Esophagus (tissue), 2 donors: ENCODE measurements around the gene SLC25A11. TPM values are rescaled to one million over a fixed set of nuclear protein-coding genes. Genes with fewer than 3 reads are reported as not detected.

Source experiments
- H3K27ac ChIP-seq, 2 donors: one replicate each; pipeline ENCODE4 v1.5.1; 2013; ENCODE audit warnings: low read depth in 2 of 2, mild to moderate bottlenecking in 2 of 2, inconsistent platforms in 1 of 2, low read length in 1 of 2, moderate library complexity in 1 of 2
- H3K27me3 ChIP-seq, 2 donors: one replicate each; pipeline ENCODE4 v1.6.1; 2013; ENCODE audit warnings: low read length in 2 of 2, control low read depth in 1 of 2, mild to moderate bottlenecking in 1 of 2; ENCODE audit not compliant: insufficient read depth in 2 of 2, control insufficient read depth in 1 of 2
- H3K36me3 ChIP-seq, 2 donors: one replicate each; pipeline ENCODE4 v1.6.1; 2013; ENCODE audit warnings: low read length in 1 of 2; ENCODE audit not compliant: control insufficient read depth in 2 of 2, insufficient read depth in 2 of 2
- H3K4me1 ChIP-seq, 2 donors: one replicate each; pipeline ENCODE4 v1.6.1; 2013; ENCODE audit warnings: low read length in 1 of 2; ENCODE audit not compliant: control insufficient read depth in 2 of 2, insufficient read depth in 2 of 2
- H3K4me3 ChIP-seq, 2 donors: one replicate each; pipeline ENCODE4 v1.5.1; 2013; ENCODE audit warnings: low read length in 2 of 2, mild to moderate bottlenecking in 2 of 2, low read depth in 1 of 2, moderate library complexity in 1 of 2
- H3K9me3 ChIP-seq, 2 donors: one replicate each; pipeline ENCODE4 v1.6.1; 2013; ENCODE audit warnings: mild to moderate bottlenecking in 2 of 2, low read depth in 1 of 2, low read length in 1 of 2, moderate library complexity in 1 of 2; ENCODE audit not compliant: control insufficient read depth in 2 of 2, insufficient read depth in 1 of 2
- WGBS, 2 donors: extraction: QIAGEN DNeasy Blood & Tissue Kit; methylation state at CpG; one replicate each; pipeline ENCODE4 v1.1.7; 2013; 5-methylcytosine and 5-hydroxymethylcytosine counted together
- polyA plus RNA-seq, 2 donors: library from polyadenylated mRNA; stranded (reverse); fragments of 200-250 nt; gene quantifications; one replicate each; pipeline ENCODE4 v1.2.3, GENCODE V29; 2013
- donor health status: healthy with polysubstance abuse.
- donor health status: Bipolar disorder and iron deficiency.

The SLC25A11 gene
- polyA plus RNA-seq, 2 donors: 18.3 to 43.4 TPM

- Histone ChIP-seq H3K4me1 (peaks cover 6 to 7% of the 10 kb centered on the region in 2 donors), H3K4me3 (peak overlapping the region; percentile 76 to 83), H3K36me3 (peaks cover 5 to 34% of the 10 kb centered on the region in 2 donors), H3K27ac (peak overlapping the region; percentile 90 to 99), H3K27me3 (no peaks in the 10 kb centered on the region), H3K9me3 (no peaks in the 10 kb centered on the region)
- WGBS, 2 donors: 0% methylated on average over 16 of the region's 16 CpGs
Observed at GRCh38 chr17:4939546-4939795, 375 bp downstream of the SLC25A11 start.

- Histone ChIP-seq H3K27me3 (no peaks in the 10 kb centered on the region), H3K9me3 (no peaks in the 10 kb centered on the region), H3K4me3 (peak overlapping the region; percentile 76 to 83), H3K27ac (peak overlapping the region; percentile 90 to 99), H3K4me1 (peaks cover 6% of the 10 kb centered on the region in 2 donors), H3K36me3 (peaks cover 5 to 33% of the 10 kb centered on the region in 2 donors)
- WGBS, 2 donors: 44 to 48% methylated on average over 19 of the region's 19 CpGs
Observed at GRCh38 chr17:4938688-4939545, 929 bp downstream of the SLC25A11 start.

GRCh38 chr17:4938069-4938491 is 1.8 kb downstream of the SLC25A11 start:
- Histone ChIP-seq H3K27me3 (no peaks in the 10 kb centered on the region), H3K4me3 (no peak overlapping the region), H3K27ac (no peak overlapping the region), H3K9me3 (no peaks in the 10 kb centered on the region), H3K4me1 (peaks cover 6% of the 10 kb centered on the region in 2 donors), H3K36me3 (peaks cover 5 to 28% of the 10 kb centered on the region in 2 donors)
- 85 to 95% methylated on average over 11 of the region's 11 CpGs for WGBS, 2 donors

GRCh38 chr17:4937553-4937952 is 2.3 kb downstream of the SLC25A11 start:
- WGBS, 2 donors: 95 to 96% methylated on average over 16 of the region's 16 CpGs
- H3K36me3 ChIP-seq: peaks cover 4 to 23% of the 10 kb centered on the region in 2 donors
- H3K9me3 ChIP-seq: no peaks in the 10 kb centered on the region
- H3K4me3 ChIP-seq: no peak overlapping the region
- H3K4me1 ChIP-seq: peaks cover 6% of the 10 kb centered on the region in 2 donors
- H3K27me3 ChIP-seq: no peaks in the 10 kb centered on the region
- no peak overlapping the region for H3K27ac ChIP-seq

DNA sequence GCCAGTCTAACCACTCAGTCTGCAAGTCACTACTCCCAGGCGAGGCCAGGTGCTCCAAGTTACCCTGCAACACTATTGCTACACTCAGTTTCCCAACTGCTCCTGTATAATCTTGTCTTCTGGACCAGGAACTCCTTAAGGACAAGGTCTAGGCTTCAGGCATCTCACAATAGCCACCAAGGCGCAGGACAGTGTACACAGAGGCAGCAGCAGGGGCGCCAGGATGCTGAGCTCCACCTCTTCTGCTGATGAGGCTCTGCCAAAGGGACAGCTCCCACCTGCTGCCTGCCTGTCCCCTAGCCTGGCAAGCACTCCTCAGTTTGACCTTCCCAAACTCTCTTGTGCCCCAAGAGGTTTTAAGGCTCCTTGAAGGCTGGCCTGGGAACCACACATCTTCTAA is 3.4 kb downstream of the SLC25A11 start:
- WGBS, 2 donors: 86 to 89% methylated on average over 3 of the region's 3 CpGs
- H3K9me3 ChIP-seq: no peaks in the 10 kb centered on the region

GRCh38 chr17:4935650-4936049 is 4.2 kb downstream of the SLC25A11 start:
- H3K9me3 ChIP-seq: no peaks in the 10 kb centered on the region
- no peak overlapping the region for H3K4me3 ChIP-seq
- H3K27me3 ChIP-seq: no peaks in the 10 kb centered on the region
- peaks cover 6% of the 10 kb centered on the region in 2 donors for H3K4me1 ChIP-seq
- H3K36me3 ChIP-seq: peaks cover 0 to 21% of the 10 kb centered on the region in 2 donors
- no peak overlapping the region for H3K27ac ChIP-seq

More for the DNA sequence above, 3.4 kb downstream of the SLC25A11 start:
- Histone ChIP-seq H3K4me3 (no peak overlapping the region), H3K27me3 (no peaks in the 10 kb centered on the region), H3K4me1 (peaks cover 6% of the 10 kb centered on the region in 2 donors), H3K27ac (no peak overlapping the region), H3K36me3 (peaks cover 0 to 21% of the 10 kb centered on the region in 2 donors)

DNA sequence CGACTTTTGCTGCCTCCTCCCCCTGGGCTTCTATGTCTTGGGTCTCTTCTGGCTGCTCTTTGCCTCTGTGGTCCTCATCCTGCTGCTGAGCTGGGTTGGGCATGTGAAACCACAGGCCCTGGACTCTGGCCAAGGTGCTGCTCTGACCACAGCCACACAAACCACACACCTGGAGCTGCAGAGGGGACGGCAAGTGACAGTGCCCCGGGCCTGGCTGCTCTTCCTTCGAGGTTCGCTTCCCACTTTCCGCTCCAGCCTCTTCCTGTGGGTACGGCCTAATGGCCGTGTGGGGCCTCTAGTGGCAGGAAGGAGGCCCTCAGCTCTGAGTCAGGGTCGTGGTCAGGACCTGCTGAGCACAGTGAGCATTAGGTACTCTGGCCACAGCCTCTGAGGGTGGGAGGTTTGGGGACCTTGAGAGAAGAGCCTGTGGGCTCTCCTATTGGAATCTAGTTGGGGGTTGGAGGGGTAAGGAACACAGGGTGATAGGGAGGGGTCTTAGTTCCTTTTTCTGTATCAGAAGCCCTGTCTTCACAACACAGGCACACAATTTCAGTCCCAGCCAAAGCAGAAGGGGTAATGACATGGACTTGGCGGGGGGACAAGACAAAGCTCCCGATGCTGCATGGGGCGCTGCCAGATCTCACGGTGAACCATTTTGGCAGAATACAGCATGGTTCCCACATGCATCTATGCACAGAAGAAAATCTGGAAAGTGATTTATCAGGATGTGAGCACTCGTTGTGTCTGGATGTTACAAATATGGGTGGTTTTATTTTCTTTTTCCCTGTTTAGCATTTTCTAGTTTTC is 5.5 kb downstream of the SLC25A11 start:
- H3K27ac ChIP-seq: no peak overlapping the region
- H3K9me3 ChIP-seq: no peaks in the 10 kb centered on the region
- 33% methylated on average over 13 to 14 of the region's 14 CpGs for WGBS, 2 donors
- H3K27me3 ChIP-seq: no peaks in the 10 kb centered on the region
- H3K4me1 ChIP-seq: peaks cover 6% of the 10 kb centered on the region in 2 donors
- H3K36me3 ChIP-seq: peaks cover 0 to 21% of the 10 kb centered on the region in 2 donors
- H3K4me3 ChIP-seq: no peak overlapping the region

- Histone ChIP-seq H3K4me3 (no peak overlapping the region), H3K27ac (no peak overlapping the region), H3K36me3 (peaks cover 0 to 21% of the 10 kb centered on the region in 2 donors), H3K4me1 (peaks cover under 1 to 1% of the 10 kb centered on the region in 2 donors), H3K27me3 (no peaks in the 10 kb centered on the region), H3K9me3 (no peaks in the 10 kb centered on the region)
- WGBS, 2 donors: 78 to 81% methylated on average over 10 to 16 of the region's 16 CpGs
Observed at GRCh38 chr17:4933646-4934045, 6.2 kb downstream of the SLC25A11 start.

GRCh38 chr17:4932756-4933155 is 7.1 kb downstream of the SLC25A11 start:
- Histone ChIP-seq H3K27me3 (no peaks in the 10 kb centered on the region), H3K9me3 (no peaks in the 10 kb centered on the region), H3K36me3 (peaks cover 0 to 14% of the 10 kb centered on the region in 2 donors), H3K4me3 (no peak overlapping the region), H3K27ac (no peak overlapping the region), H3K4me1 (no peaks in the 10 kb centered on the region)
- 87 to 92% methylated on average over 12 of the region's 12 CpGs for WGBS, 2 donors
